Measurements from ENCODE around the gene NDUFS2. TPM values are rescaled to one million over a fixed set of nuclear protein-coding genes. Genes with fewer than 3 reads are reported as not detected.

The NDUFS2 gene
- total and polyA plus RNA-seq, 9 of the 15 experiments (the other 6 are each of a cell fraction or from before 2014, with no cell fraction given), result 70.0 to 176 (median 141) TPM

DNA sequence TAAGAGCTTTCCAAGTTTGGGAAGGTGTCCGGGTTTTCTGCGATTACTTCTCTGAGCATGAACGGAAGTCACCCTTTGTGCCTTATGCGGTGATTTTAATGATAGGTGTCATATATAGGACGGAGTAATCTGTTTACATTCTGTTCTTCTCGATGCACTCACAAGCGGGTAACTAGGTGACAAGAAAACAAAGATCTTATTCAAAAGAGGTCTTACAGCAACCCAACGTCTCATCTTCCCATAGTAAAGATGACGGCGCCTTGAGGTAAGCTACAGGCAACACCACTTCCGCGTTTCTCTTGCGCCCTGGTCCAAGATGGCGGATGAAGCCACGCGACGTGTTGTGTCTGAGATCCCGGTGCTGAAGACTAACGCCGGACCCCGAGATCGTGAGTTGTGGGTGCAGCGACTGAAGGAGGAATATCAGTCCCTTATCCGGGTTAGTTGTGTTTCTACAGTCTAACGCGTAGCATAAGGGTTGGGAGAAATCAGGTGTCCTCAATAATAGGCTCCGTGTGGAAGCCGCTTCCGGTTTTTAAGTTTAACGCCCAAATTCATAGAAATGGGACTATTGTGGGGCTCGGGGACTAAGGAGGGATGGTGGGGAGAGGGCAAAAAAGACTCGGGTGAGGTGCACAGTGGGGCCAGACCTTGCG is 48.4 kb upstream of the NDUFS2 start, which contains the start of gene UFC1 (continued):
- TF ChIP-seq, protein P1, sequence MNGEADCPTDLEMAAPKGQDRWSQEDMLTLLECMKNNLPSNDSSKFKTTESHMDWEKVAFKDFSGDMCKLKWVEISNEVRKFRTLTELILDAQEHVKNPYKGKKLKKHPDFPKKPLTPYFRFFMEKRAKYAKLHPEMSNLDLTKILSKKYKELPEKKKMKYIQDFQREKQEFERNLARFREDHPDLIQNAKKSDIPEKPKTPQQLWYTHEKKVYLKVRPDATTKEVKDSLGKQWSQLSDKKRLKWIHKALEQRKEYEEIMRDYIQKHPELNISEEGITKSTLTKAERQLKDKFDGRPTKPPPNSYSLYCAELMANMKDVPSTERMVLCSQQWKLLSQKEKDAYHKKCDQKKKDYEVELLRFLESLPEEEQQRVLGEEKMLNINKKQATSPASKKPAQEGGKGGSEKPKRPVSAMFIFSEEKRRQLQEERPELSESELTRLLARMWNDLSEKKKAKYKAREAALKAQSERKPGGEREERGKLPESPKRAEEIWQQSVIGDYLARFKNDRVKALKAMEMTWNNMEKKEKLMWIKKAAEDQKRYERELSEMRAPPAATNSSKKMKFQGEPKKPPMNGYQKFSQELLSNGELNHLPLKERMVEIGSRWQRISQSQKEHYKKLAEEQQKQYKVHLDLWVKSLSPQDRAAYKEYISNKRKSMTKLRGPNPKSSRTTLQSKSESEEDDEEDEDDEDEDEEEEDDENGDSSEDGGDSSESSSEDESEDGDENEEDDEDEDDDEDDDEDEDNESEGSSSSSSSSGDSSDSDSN (IDR thresholded peaks at IDR 0.05; ENCODE audit: borderline replicate concordance in 1 of 2, low read depth in 2 of 2, low read length in 2 of 2), result peak in 1 of 2 experiments; percentile 79; a peak in 1 of 4 replicates
- TF ChIP-seq BCL6 (CRISPR knock-in tag; IDR thresholded peaks at IDR 0.05) (no peak), SMAD2 (IDR thresholded peaks at IDR 0.05; ENCODE audit: low read depth, low read length) (no peak), ZNF696 (CRISPR knock-in tag; conservative IDR thresholded peaks at IDR 0.05) (no peak), ZNF3 (CRISPR knock-in tag; IDR thresholded peaks at IDR 0.05) (no peak), RNF2 (IDR thresholded peaks at IDR 0.05) (peak; percentile 39; the same call in 1 of the 2 replicates), ETV5 (CRISPR knock-in tag; IDR thresholded peaks at IDR 0.05; ENCODE audit: low read depth) (peak; percentile 65), ESRRA (IDR thresholded peaks at IDR 0.05; ENCODE audit: borderline replicate concordance, low read depth) (no peak), ZC3H8 (IDR thresholded peaks at IDR 0.05) (peak; percentile 83), MTA3 (IDR thresholded peaks at IDR 0.05; ENCODE audit: borderline replicate concordance) (0 out of 2 replicates have a peak, but pooled peaks have one; percentile 75), ZNF583 (CRISPR knock-in tag; IDR thresholded peaks at IDR 0.05) (no peak), ELF2 (CRISPR knock-in tag; IDR thresholded peaks at IDR 0.05) (peak; percentile 98), NEUROD1 (IDR thresholded peaks at IDR 0.05; ENCODE audit: borderline replicate concordance, low read depth, low read length, partially characterized antibody) (peak; percentile 83), JUNB (CRISPR knock-in tag; conservative IDR thresholded peaks at IDR 0.05) (no peak), CBX5 (IDR thresholded peaks at IDR 0.05; ENCODE audit: borderline replicate concordance, low read depth) (no peak), ZNF408 (CRISPR knock-in tag; IDR thresholded peaks at IDR 0.05; ENCODE audit: low read depth) (no peak), ADNP (tag; IDR thresholded peaks at IDR 0.05) (no peak), ZNF764 (CRISPR knock-in tag; IDR thresholded peaks at IDR 0.05; ENCODE audit: low read depth) (no peak)
- TF ChIP-seq, protein P2, sequence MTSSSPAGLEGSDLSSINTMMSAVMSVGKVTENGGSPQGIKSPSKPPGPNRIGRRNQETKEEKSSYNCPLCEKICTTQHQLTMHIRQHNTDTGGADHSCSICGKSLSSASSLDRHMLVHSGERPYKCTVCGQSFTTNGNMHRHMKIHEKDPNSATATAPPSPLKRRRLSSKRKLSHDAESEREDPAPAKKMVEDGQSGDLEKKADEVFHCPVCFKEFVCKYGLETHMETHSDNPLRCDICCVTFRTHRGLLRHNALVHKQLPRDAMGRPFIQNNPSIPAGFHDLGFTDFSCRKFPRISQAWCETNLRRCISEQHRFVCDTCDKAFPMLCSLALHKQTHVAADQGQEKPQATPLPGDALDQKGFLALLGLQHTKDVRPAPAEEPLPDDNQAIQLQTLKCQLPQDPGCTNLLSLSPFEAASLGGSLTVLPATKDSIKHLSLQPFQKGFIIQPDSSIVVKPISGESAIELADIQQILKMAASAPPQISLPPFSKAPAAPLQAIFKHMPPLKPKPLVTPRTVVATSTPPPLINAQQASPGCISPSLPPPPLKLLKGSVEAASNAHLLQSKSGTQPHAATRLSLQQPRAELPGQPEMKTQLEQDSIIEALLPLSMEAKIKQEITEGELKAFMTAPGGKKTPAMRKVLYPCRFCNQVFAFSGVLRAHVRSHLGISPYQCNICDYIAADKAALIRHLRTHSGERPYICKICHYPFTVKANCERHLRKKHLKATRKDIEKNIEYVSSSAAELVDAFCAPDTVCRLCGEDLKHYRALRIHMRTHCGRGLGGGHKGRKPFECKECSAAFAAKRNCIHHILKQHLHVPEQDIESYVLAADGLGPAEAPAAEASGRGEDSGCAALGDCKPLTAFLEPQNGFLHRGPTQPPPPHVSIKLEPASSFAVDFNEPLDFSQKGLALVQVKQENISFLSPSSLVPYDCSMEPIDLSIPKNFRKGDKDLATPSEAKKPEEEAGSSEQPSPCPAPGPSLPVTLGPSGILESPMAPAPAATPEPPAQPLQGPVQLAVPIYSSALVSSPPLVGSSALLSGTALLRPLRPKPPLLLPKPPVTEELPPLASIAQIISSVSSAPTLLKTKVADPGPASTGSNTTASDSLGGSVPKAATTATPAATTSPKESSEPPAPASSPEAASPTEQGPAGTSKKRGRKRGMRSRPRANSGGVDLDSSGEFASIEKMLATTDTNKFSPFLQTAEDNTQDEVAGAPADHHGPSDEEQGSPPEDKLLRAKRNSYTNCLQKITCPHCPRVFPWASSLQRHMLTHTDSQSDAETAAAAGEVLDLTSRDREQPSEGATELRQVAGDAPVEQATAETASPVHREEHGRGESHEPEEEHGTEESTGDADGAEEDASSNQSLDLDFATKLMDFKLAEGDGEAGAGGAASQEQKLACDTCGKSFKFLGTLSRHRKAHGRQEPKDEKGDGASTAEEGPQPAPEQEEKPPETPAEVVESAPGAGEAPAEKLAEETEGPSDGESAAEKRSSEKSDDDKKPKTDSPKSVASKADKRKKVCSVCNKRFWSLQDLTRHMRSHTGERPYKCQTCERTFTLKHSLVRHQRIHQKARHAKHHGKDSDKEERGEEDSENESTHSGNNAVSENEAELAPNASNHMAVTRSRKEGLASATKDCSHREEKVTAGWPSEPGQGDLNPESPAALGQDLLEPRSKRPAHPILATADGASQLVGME (CRISPR knock-in tag; IDR thresholded peaks at IDR 0.05), result 0 out of 2 replicates have a peak, but pooled peaks have one; percentile 8
- TF ChIP-seq, protein P3, sequence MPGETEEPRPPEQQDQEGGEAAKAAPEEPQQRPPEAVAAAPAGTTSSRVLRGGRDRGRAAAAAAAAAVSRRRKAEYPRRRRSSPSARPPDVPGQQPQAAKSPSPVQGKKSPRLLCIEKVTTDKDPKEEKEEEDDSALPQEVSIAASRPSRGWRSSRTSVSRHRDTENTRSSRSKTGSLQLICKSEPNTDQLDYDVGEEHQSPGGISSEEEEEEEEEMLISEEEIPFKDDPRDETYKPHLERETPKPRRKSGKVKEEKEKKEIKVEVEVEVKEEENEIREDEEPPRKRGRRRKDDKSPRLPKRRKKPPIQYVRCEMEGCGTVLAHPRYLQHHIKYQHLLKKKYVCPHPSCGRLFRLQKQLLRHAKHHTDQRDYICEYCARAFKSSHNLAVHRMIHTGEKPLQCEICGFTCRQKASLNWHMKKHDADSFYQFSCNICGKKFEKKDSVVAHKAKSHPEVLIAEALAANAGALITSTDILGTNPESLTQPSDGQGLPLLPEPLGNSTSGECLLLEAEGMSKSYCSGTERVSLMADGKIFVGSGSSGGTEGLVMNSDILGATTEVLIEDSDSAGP (CRISPR knock-in tag; IDR thresholded peaks at IDR 0.05), result no peak
